Peyer's patch (tissue), 4 donors: ENCODE measurements around the gene FAM110D. TPM values are rescaled to one million over a fixed set of nuclear protein-coding genes. Genes with fewer than 3 reads are reported as not detected.
A peak's percentile ranks its signal among the peaks of the same experiment; 100 is the strongest.

Source experiments
- DNase-seq, 3 donors: peaks; one replicate each; pipeline ENCODE4 v3.0.0-alpha.2; 2017 to 2019
- H3K27ac ChIP-seq, 4 donors: fragments of 200-600 bp; sonication (generic); one replicate each; pipeline ENCODE4 v1.5.1; 2016 to 2019
- H3K27me3 ChIP-seq, 2 donors: fragments of 200-600 bp; sonication (generic); one replicate each; pipeline ENCODE4 v1.5.1; 2019
- H3K36me3 ChIP-seq, 3 donors: fragments of 200-600 bp; sonication (generic); one replicate each; pipeline ENCODE4 v1.5.1; 2016 to 2019
- H3K4me1 ChIP-seq, 4 donors: fragments of 200-600 bp; sonication (generic); one replicate each; pipeline ENCODE4 v1.5.1; 2016 to 2019
- H3K4me3 ChIP-seq, 4 donors: fragments of 200-600 bp; sonication (generic); 1 replicate in 3 of 4; 2 replicates in 1 of 4; pipeline ENCODE4 v1.5.1; 2016 to 2019; ENCODE audit warnings: mild to moderate bottlenecking in 1 of 4
- H3K9me3 ChIP-seq, 4 donors: fragments of 200-600 bp; sonication (generic); one replicate each; pipeline ENCODE4 v1.5.1; 2016 to 2019; ENCODE audit warnings: mild to moderate bottlenecking in 1 of 4
- CTCF ChIP-seq, 6 experiments: fragments of 450-650 bp in 4 of 6; fragments of 200-600 bp in 2 of 6; sonication (generic) in 1 of 6; IDR thresholded peaks; one replicate each; pipeline ENCODE4 v1.5.1; 2017 to 2019; ENCODE audit warnings: antibody characterized with exemption in 6 of 6, mild to moderate bottlenecking in 3 of 6, moderate library complexity in 1 of 6
- POLR2A ChIP-seq, 2 donors: fragments of 450-650 bp; IDR thresholded peaks; one replicate each; pipeline ENCODE4 v1.5.1; 2017; ENCODE audit warnings: antibody characterized with exemption in 2 of 2, mild to moderate bottlenecking in 2 of 2, moderate library complexity in 2 of 2
- total RNA-seq, 4 donors: library from RNA; depleted of rRNA; stranded (reverse); fragments of >200 nt; gene quantifications; one replicate each; pipeline ENCODE4 v1.1.0, GENCODE V29; 2016

The FAM110D gene
- total RNA-seq, 4 donors from 2014 or later, result 1.3 to 6.6 (median 1.3) TPM; not detected in 1

- peak within 1 kb of the TSS in 1 of 4 donors; percentile 77 for H3K4me3 ChIP-seq
- TF ChIP-seq CTCF (IDR thresholded peaks at IDR 0.05), result no peak
- no peak for TF ChIP-seq POLR2A (IDR thresholded peaks at IDR 0.05)
- no peaks in the 10 kb centered on the region for H3K27me3 ChIP-seq
- H3K27ac ChIP-seq, result no peak within 1 kb of the TSS
- H3K4me1 ChIP-seq, result peaks cover 0 to 14% (median 3%) of the 10 kb centered on the region in 4 donors
- no peaks in the 10 kb centered on the region for H3K9me3 ChIP-seq
- no peaks in the 10 kb centered on the region for H3K36me3 ChIP-seq
- DNase-seq, result no peak
Measured at GRCh38 chr1:26171084-26172072, 12.5 kb downstream of the FAM110D start, which contains the start of gene ZNF593OS. Gene ZNF593OS (minus strand): TSS chr1:26171832. CDS start chr1:26171661, 171 bp downstream.

- Histone ChIP-seq H3K9me3 (no peaks in the 10 kb centered on the region), H3K4me1 (peaks cover 0 to 12% (median 2%) of the 10 kb centered on the region in 4 donors), H3K27me3 (no peaks in the 10 kb centered on the region), H3K27ac (no peak overlapping the region), H3K36me3 (no peaks in the 10 kb centered on the region), H3K4me3 (no peak overlapping the region)
- TF ChIP-seq POLR2A (IDR thresholded peaks at IDR 0.05) (no peak), CTCF (IDR thresholded peaks at IDR 0.05) (no peak)
- DNase-seq, result no peak
Measured at GRCh38 chr1:26175346-26175745, 16.5 kb downstream of the FAM110D start.

GRCh38 chr1:26177182-26177684 lies 18.4 kb downstream of the FAM110D start, which contains the start of gene CNKSR1:
Gene CNKSR1 (plus strand): TSS chr1:26177491. CDS start chr1:26177548, 57 bp downstream.
- Histone ChIP-seq H3K36me3 (peaks cover 0 to 8% (median 0%) of the 10 kb centered on the region in 3 donors), H3K27me3 (no peaks in the 10 kb centered on the region), H3K4me1 (no peaks in the 10 kb centered on the region), H3K9me3 (no peaks in the 10 kb centered on the region), H3K4me3 (peak within 1 kb of the TSS in 3 of 4 donors; percentile 28 to 62 (median 50)), H3K27ac (peak within 1 kb of the TSS in 3 of 4 donors; percentile 73 to 87 (median 77))
- peak in 3 of 6 experiments; percentile 45 to 52 (median 51) for TF ChIP-seq CTCF (IDR thresholded peaks at IDR 0.05)
- peak; percentile 56 to 71 for TF ChIP-seq POLR2A (IDR thresholded peaks at IDR 0.05)
- peak in 2 of 3 donors; percentile 89 to 92 for DNase-seq

- no peak for TF ChIP-seq POLR2A (IDR thresholded peaks at IDR 0.05)
- no peak for TF ChIP-seq CTCF (IDR thresholded peaks at IDR 0.05)
Measured at GRCh38 chr1:26180010-26180506, 21.2 kb downstream of the FAM110D start.

GRCh38 chr1:26181586-26182382 lies 22.9 kb downstream of the FAM110D start:
- no peak for TF ChIP-seq POLR2A (IDR thresholded peaks at IDR 0.05)
- no peak for DNase-seq
- no peaks in the 10 kb centered on the region for H3K27me3 ChIP-seq
- no peak overlapping the region for H3K27ac ChIP-seq
- H3K9me3 ChIP-seq, result no peaks in the 10 kb centered on the region
- no peak overlapping the region for H3K4me3 ChIP-seq
- H3K4me1 ChIP-seq, result no peaks in the 10 kb centered on the region
- peaks cover 0 to 26% (median 0%) of the 10 kb centered on the region in 3 donors for H3K36me3 ChIP-seq

More at GRCh38 chr1:26180010-26180506, 21.2 kb downstream of the FAM110D start:
- no peak for DNase-seq
- Histone ChIP-seq H3K36me3 (peaks cover 0 to 26% (median 0%) of the 10 kb centered on the region in 3 donors), H3K27ac (no peak overlapping the region), H3K9me3 (no peaks in the 10 kb centered on the region), H3K4me1 (no peaks in the 10 kb centered on the region), H3K4me3 (no peak overlapping the region), H3K27me3 (no peaks in the 10 kb centered on the region)
